ENCODE results near the gene MAB21L3. TPM values are rescaled to one million over a fixed set of nuclear protein-coding genes. Genes with fewer than 3 reads are reported as not detected.

MAB21L3 gene
- total RNA-seq, 1 experiment from 2014 or later: not detected

- DNase-seq (ENCODE audit: low read depth): no peak
Measured at GRCh38 chr1:116107371-116107770, 3.8 kb upstream of the MAB21L3 start.

GRCh38 chr1:116111524-116112021, 374 bp downstream of the MAB21L3 start:
- no peak for DNase-seq (ENCODE audit: low read depth)

GRCh38 chr1:116112388-116113140, 1.4 kb downstream of the MAB21L3 start:
- no peak for DNase-seq (ENCODE audit: low read depth)

GRCh38 chr1:116113615-116114014, 2.4 kb downstream of the MAB21L3 start:
- no peak for DNase-seq (ENCODE audit: low read depth)

- peak; percentile 60 for DNase-seq (ENCODE audit: low read depth)
Measured at GRCh38 chr1:116115476-116116439, 4.6 kb downstream of the MAB21L3 start.

- DNase-seq (ENCODE audit: low read depth): no peak
Measured at GRCh38 chr1:116118471-116118870, 7.3 kb downstream of the MAB21L3 start.

GRCh38 chr1:116119876-116120275, 8.7 kb downstream of the MAB21L3 start:
- DNase-seq (ENCODE audit: low read depth): no peak

- DNase-seq (ENCODE audit: low read depth): peak; percentile 54
Measured at GRCh38 chr1:116122955-116123757, 12.0 kb downstream of the MAB21L3 start.

- no peak for DNase-seq (ENCODE audit: low read depth)
Measured at GRCh38 chr1:116123837-116124533, 12.8 kb downstream of the MAB21L3 start.

GRCh38 chr1:116125758-116126157, 14.6 kb downstream of the MAB21L3 start:
- DNase-seq (ENCODE audit: low read depth): no peak

GRCh38 chr1:116126281-116126680, 15.1 kb downstream of the MAB21L3 start:
- no peak for DNase-seq (ENCODE audit: low read depth)

GRCh38 chr1:116127123-116127847, 16.1 kb downstream of the MAB21L3 start:
- no peak for DNase-seq (ENCODE audit: low read depth)

- DNase-seq (ENCODE audit: low read depth): no peak
Measured at GRCh38 chr1:116127848-116128540, 16.8 kb downstream of the MAB21L3 start.

- no peak for DNase-seq (ENCODE audit: low read depth)
Measured at GRCh38 chr1:116128664-116129063, 17.5 kb downstream of the MAB21L3 start.

- no peak for DNase-seq (ENCODE audit: low read depth)
Measured at GRCh38 chr1:116129537-116129936, 18.3 kb downstream of the MAB21L3 start.

- no peak for DNase-seq (ENCODE audit: low read depth)
Measured at GRCh38 chr1:116130356-116130755, 19.2 kb downstream of the MAB21L3 start.

GRCh38 chr1:116131170-116131569, 20.0 kb downstream of the MAB21L3 start:
- no peak for DNase-seq (ENCODE audit: low read depth)

- no peak for DNase-seq (ENCODE audit: low read depth)
Measured at GRCh38 chr1:116131866-116132605, 20.8 kb downstream of the MAB21L3 start.

Data from HT1080 (cell line).